Upper lobe of left lung (tissue), 4 donors: Measurements from ENCODE around the gene AKR1B15.

Source experiments
- EP300 ChIP-seq, 4 donors: sonication (generic); formaldehyde crosslinking; IDR thresholded peaks; one replicate each; pipeline ENCODE4 v1.5.1; 2017; ENCODE audit warnings: antibody characterized with exemption in 4 of 4, control low read depth in 2 of 4
- TF ChIP-seq, protein P1 (sequence below), 6 experiments: fragments of 450-650 bp in 4 of 6; fragments of 200-600 bp in 2 of 6; sonication (generic) in 2 of 6; IDR thresholded peaks; one replicate each; pipeline ENCODE4 v1.5.1; 2016 to 2019; ENCODE audit warnings: antibody characterized with exemption in 6 of 6

DNA sequence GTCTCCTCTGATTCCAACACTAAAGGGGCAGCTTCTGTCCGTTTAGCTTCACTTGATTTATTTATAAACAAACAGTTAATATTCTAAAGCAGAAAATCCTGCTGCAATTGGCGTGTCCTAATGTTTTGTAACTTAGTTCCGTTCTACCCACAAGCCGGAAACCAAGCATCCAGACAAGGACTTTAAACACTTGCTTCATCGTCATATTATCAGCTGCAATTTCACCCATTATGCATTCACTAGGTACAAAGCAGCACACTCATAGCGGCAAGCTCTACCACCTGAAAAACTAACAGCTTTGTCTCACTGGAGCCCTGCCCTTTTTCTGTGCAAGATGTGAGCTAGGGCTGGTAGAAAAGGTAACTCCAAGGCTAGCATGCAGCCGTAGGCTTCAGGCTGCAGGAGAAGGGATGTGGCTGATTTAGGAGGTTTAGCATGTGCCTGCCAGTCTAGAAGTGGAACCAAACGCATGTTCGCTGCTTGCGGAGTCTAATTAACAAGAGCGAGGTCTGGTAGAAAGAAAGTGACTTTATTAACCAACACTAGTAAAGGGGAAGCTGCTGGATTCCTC lies 54.1 kb downstream of the AKR1B15 start:
- TF ChIP-seq, protein P1, sequence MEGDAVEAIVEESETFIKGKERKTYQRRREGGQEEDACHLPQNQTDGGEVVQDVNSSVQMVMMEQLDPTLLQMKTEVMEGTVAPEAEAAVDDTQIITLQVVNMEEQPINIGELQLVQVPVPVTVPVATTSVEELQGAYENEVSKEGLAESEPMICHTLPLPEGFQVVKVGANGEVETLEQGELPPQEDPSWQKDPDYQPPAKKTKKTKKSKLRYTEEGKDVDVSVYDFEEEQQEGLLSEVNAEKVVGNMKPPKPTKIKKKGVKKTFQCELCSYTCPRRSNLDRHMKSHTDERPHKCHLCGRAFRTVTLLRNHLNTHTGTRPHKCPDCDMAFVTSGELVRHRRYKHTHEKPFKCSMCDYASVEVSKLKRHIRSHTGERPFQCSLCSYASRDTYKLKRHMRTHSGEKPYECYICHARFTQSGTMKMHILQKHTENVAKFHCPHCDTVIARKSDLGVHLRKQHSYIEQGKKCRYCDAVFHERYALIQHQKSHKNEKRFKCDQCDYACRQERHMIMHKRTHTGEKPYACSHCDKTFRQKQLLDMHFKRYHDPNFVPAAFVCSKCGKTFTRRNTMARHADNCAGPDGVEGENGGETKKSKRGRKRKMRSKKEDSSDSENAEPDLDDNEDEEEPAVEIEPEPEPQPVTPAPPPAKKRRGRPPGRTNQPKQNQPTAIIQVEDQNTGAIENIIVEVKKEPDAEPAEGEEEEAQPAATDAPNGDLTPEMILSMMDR (IDR thresholded peaks at IDR 0.05), result no peak
- TF ChIP-seq EP300 (IDR thresholded peaks at IDR 0.05), result no peak
